Heart left ventricle (tissue), 16 donors: ENCODE measurements around the gene ARHGAP8. TPM values are rescaled to one million over a fixed set of nuclear protein-coding genes. Genes with fewer than 3 reads are reported as not detected.
A peak's percentile ranks its signal among the peaks of the same experiment; 100 is the strongest.

Experiments used
- ATAC-seq, 4 donors: fragments of 200-7000 bp; cut with Tn5 transposase; one replicate each; pipeline ENCODE4 v1.9.1; 2020 to 2022; ENCODE audit warnings: moderate library complexity in 4 of 4, mild to moderate bottlenecking in 3 of 4, moderate number of reproducible peaks in 1 of 4
- DNase-seq, 5 donors: peaks; one replicate each; pipeline ENCODE4 v3.0.0-alpha.2; 2020
- H3K27ac ChIP-seq, 12 donors: fragments of 200-600 bp; sonication (generic) in 4 of 12; one replicate each; pipeline versions ENCODE4 v1.5.0 to v1.8.0; 2016 to 2022; ENCODE audit warnings: mild to moderate bottlenecking in 2 of 12
- H3K27me3 ChIP-seq, 9 donors: fragments of 200-600 bp; sonication (generic) in 2 of 9; one replicate each; pipeline versions ENCODE4 v1.5.1 to v1.8.0; 2016 to 2022; ENCODE audit warnings: mild to moderate bottlenecking in 3 of 9
- H3K36me3 ChIP-seq, 9 donors: fragments of 200-600 bp; sonication (generic) in 2 of 9; one replicate each; pipeline versions ENCODE4 v1.5.0 to v1.8.0; 2018 to 2022; ENCODE audit warnings: mild to moderate bottlenecking in 2 of 9
- H3K4me1 ChIP-seq, 12 donors: fragments of 200-600 bp; sonication (generic) in 4 of 12; one replicate each; pipeline versions ENCODE4 v1.5.0 to v1.8.0; 2016 to 2022; ENCODE audit warnings: mild to moderate bottlenecking in 3 of 12
- H3K4me3 ChIP-seq, 12 donors: fragments of 200-600 bp; sonication (generic) in 4 of 12; one replicate each; pipeline versions ENCODE4 v1.5.0 to v1.8.0; 2017 to 2022; ENCODE audit warnings: mild to moderate bottlenecking in 9 of 12, moderate library complexity in 4 of 12
- H3K9me3 ChIP-seq, 12 donors: fragments of 200-600 bp; sonication (generic) in 4 of 12; one replicate each; pipeline versions ENCODE4 v1.5.0 to v1.8.0; 2016 to 2022; ENCODE audit warnings: mild to moderate bottlenecking in 1 of 12
- POLR2A ChIP-seq, 2 donors: fragments of 450-650 bp; IDR thresholded peaks; one replicate each; pipeline ENCODE4 v1.6.1; 2017; ENCODE audit warnings: antibody characterized with exemption in 2 of 2, mild to moderate bottlenecking in 2 of 2, moderate library complexity in 2 of 2
- WGBS, 4 donors: extraction: QIAGEN DNeasy Blood & Tissue Kit in 2 of 4; methylation state at CpG; one replicate each; pipeline versions ENCODE4 v1.1.5 to v1.1.7; 2013 to 2018; 5-methylcytosine and 5-hydroxymethylcytosine counted together
- intact Hi-C, 10 donors: fragments of 100-400 bp; cut with DNase I; formaldehyde crosslinking; loops; one replicate each; pipeline versions ENCODE4 v1.11.1 to v1.14.2; 2022
- polyA plus RNA-seq, 2 donors: library from polyadenylated mRNA; stranded (reverse); fragments of 200-250 nt; gene quantifications; one replicate each; pipeline ENCODE4 v1.2.3, GENCODE V29; 2013
- total RNA-seq, 9 donors: library from RNA; depleted of rRNA in 2 of 9; stranded (reverse); fragments of >200 nt in 2 of 9; fragmentation: NEBNext Ultra II Directional in 3 of 9; extraction: Animal tissue kit (Norgen Biotek cat#: 25700) in 3 of 9; gene quantifications; one replicate each; pipeline versions ENCODE4 v1.1.0 to v1.2.4, GENCODE V29; 2016 to 2023
- TF ChIP-seq, protein P1 (sequence below), 12 donors: fragments of 200-600 bp; sonication (generic) in 4 of 12; IDR thresholded peaks; one replicate each; pipeline versions ENCODE4 v1.5.0 to v1.8.0; 2018 to 2022; ENCODE audit warnings: antibody characterized with exemption in 12 of 12, mild to moderate bottlenecking in 5 of 12
- donor health status: ischemic (EF 13 %, LVEDD 7.1; RV severe dilation, severe dysfunction).
- donor health status: healthy with polysubstance abuse.
- donor health status: DM: no; HTN: yes; CAD: no.
- donor health status: DM: no; HTN: no; CAD: no.
- donor health status: ischemic (EF 25% LVEDD 6.9; RV normal size, moderate dysfunction).
- donor health status: ischemic (EF 25% LVEDD 5.7; RV mildly dilated, moderate dysfunction).
- donor health status: healthy.
- donor health status: DM: yes; HTN: yes; CAD: no.
- donor health status: ischemic (EF 35%, LVEDD 5.7; RV mildly dilated, moderate dysfunction).
- donor health status: nonischemic (EF 11% LVEDD 7.7; RV severe dilation, severe dysfunction).
- donor health status: DM: yes; HTN: yes; CAD: no.
- donor health status: PGD.
- donor health status: ischemic (EF 29% LVEDD 5.4; RV normal size, mild dysfunction).
- donor health status: nonischemic (EF 23%, LVEDD 6.1; RV moderate dilation, normal function).

Gene ARHGAP8
- total and polyA plus RNA-seq, 11 donors, result 0.08 to 1.3 (median 0.23) TPM; not detected in 7

DNA sequence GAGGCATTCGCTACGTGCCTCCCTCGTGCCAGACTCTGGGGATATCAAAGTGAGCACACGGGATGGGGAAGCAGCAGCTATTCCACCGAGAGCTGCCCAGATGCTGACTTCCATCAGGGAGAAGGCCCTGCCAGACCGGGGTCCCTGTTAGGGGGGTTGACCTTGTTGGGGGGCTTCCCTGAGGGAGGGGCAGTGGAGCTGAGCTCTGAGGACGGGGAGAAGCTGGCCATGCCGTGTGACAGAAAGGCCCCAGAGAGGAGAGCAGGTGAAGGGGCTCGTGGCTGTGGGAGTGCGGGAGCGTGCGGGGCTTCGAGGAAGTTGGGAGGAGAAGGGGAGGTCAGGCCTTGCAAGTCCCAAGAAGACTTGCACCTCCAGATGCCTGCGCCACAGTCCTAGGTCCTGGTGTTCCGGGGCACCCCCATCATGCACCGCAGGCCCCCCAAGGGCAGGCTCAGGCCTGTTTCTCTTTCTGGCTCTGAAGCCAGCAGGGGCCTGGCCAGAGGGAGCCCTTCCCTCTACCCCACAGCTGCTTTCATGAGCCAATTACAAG is 94.4 kb downstream of the ARHGAP8 start:
- 78 to 83% (median 81%) methylated on average over 14 to 16 of the region's 16 CpGs for WGBS, 4 donors
- Histone ChIP-seq H3K27me3 (peaks cover 0 to 2% (median 0%) of the 10 kb centered on the region in 9 donors), H3K9me3 (peaks cover 0 to 13% (median 6%) of the 10 kb centered on the region in 12 donors), H3K27ac (no peak overlapping the region), H3K36me3 (no peaks in the 10 kb centered on the region), H3K4me1 (no peaks in the 10 kb centered on the region), H3K4me3 (no peak overlapping the region)
- ATAC-seq, result no peak
- TF ChIP-seq, protein P1, sequence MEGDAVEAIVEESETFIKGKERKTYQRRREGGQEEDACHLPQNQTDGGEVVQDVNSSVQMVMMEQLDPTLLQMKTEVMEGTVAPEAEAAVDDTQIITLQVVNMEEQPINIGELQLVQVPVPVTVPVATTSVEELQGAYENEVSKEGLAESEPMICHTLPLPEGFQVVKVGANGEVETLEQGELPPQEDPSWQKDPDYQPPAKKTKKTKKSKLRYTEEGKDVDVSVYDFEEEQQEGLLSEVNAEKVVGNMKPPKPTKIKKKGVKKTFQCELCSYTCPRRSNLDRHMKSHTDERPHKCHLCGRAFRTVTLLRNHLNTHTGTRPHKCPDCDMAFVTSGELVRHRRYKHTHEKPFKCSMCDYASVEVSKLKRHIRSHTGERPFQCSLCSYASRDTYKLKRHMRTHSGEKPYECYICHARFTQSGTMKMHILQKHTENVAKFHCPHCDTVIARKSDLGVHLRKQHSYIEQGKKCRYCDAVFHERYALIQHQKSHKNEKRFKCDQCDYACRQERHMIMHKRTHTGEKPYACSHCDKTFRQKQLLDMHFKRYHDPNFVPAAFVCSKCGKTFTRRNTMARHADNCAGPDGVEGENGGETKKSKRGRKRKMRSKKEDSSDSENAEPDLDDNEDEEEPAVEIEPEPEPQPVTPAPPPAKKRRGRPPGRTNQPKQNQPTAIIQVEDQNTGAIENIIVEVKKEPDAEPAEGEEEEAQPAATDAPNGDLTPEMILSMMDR (IDR thresholded peaks at IDR 0.05), result no peak
- no peak for TF ChIP-seq POLR2A (IDR thresholded peaks at IDR 0.05)
- peak in 1 of 5 donors; percentile 47 for DNase-seq
- intact Hi-C loops, result no loop called here

DNA sequence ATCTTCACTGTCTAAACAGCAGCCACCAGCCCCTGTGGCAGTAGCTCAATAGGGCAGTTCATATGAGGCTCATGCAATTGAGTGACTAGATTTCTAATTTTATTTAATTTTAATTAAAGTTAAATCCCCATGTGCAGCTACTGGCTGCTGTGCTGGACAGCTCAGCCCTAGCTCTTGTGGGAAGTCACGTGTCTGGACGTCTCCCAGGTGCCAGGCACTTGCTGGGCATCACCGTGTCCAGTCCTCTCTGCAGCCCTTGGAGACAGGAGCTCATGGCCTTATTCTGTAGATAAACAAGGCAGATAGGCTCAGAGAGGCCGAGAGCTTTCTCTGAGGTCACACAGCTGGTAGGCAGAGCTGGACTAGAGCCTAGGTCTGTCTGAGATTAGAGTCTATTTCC is 95.0 kb downstream of the ARHGAP8 start:
- H3K4me3 ChIP-seq, result no peak overlapping the region
- TF ChIP-seq, protein P1 (IDR thresholded peaks at IDR 0.05), result no peak
- TF ChIP-seq POLR2A (IDR thresholded peaks at IDR 0.05), result no peak
- H3K27ac ChIP-seq, result no peak overlapping the region
- DNase-seq, result no peak
- WGBS, 4 donors, result 31 to 66% (median 62%) methylated on average over 4 of the region's 4 CpGs
- no peak for ATAC-seq
- H3K36me3 ChIP-seq, result no peaks in the 10 kb centered on the region
- intact Hi-C loops, result no loop called here
- H3K4me1 ChIP-seq, result no peaks in the 10 kb centered on the region
- peaks cover 0 to 13% (median 6%) of the 10 kb centered on the region in 12 donors for H3K9me3 ChIP-seq
- peaks cover 0 to 2% (median 0%) of the 10 kb centered on the region in 9 donors for H3K27me3 ChIP-seq

DNA sequence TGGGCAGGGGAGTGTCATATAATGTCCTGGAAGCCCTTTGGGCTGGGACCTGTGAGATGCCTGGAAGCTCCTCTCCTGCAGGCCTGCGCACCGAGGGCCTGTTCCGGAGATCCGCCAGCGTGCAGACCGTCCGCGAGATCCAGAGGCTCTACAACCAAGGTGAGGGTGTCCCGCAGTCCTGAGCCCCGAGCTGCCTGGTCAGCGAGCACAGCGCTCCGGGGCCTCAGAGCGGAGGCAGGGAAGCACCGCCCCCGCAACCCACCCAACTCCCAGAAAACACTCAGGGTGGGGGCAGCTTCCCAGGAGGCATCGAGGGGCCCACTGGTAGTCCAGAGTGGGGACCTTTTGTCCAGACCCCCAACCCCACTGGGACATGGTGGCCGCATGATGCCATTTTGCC is 95.5 kb downstream of the ARHGAP8 start:
- TF ChIP-seq, protein P1 (IDR thresholded peaks at IDR 0.05), result no peak
- no peak for TF ChIP-seq POLR2A (IDR thresholded peaks at IDR 0.05)
- H3K27me3 ChIP-seq, result peaks cover 0 to 2% (median 0%) of the 10 kb centered on the region in 9 donors

DNA sequence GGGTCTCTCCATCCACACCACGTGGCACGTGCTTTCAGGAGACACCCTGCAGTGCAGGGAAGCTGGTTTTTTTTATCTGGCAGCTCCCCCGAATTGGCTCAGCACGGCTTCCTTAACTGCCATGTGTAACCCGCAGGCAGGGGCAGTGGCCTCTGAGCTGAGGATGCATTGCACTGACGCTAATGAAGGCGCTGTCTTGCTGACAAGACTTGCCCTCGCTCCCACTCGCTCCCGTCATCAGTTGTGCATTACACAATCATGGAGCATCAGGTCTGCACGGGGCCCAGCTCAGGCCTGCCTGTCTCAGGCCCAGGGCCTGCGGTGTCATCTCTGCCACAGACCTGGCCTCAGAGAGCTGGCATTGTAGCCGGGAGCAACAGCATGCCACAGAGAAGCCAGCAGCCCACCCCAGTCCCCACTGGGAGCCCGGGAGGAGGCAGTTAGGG is 95.9 kb downstream of the ARHGAP8 start:
- Histone ChIP-seq H3K36me3 (no peaks in the 10 kb centered on the region), H3K9me3 (peaks cover 0 to 13% (median 6%) of the 10 kb centered on the region in 12 donors), H3K27ac (no peak overlapping the region), H3K27me3 (peaks cover 0 to 2% (median 0%) of the 10 kb centered on the region in 9 donors), H3K4me1 (no peaks in the 10 kb centered on the region), H3K4me3 (no peak overlapping the region)
- no peak for ATAC-seq
- intact Hi-C loops, result no loop called here
- no peak for TF ChIP-seq POLR2A (IDR thresholded peaks at IDR 0.05)
- TF ChIP-seq, protein P1 (IDR thresholded peaks at IDR 0.05), result no peak
- 60 to 71% (median 68%) methylated on average over 7 to 14 of the region's 14 CpGs for WGBS, 4 donors
- DNase-seq, result no peak

More for the DNA sequence above, 95.5 kb downstream of the ARHGAP8 start:
- WGBS, 4 donors, result 87 to 94% (median 91%) methylated on average over 17 to 18 of the region's 18 CpGs
- ATAC-seq, result no peak
- Histone ChIP-seq H3K9me3 (peaks cover 0 to 13% (median 6%) of the 10 kb centered on the region in 12 donors), H3K4me3 (no peak overlapping the region), H3K4me1 (no peaks in the 10 kb centered on the region), H3K36me3 (no peaks in the 10 kb centered on the region), H3K27ac (no peak overlapping the region)
- intact Hi-C loops, result no loop called here
- peak in 1 of 5 donors; percentile 21 for DNase-seq
